ENCODE results near the gene SPPL2A. TPM values are rescaled to one million over a fixed set of nuclear protein-coding genes. Genes with fewer than 3 reads are reported as not detected.

SPPL2A gene
- total and polyA plus RNA-seq, 9 of the 15 experiments (the other 6 are each of a cell fraction or from before 2014, with no cell fraction given): 9.8 to 66.1 (median 38.0) TPM

- TF ChIP-seq TFE3 (CRISPR knock-in tag; IDR thresholded peaks at IDR 0.05) (no peak), ARID1B (IDR thresholded peaks at IDR 0.05) (peak; percentile 52; the same call in 1 of the 2 replicates), ATF3 (IDR thresholded peaks at IDR 0.05) (peak; percentile 85), ATF3 (CRISPR knock-in tag; conservative IDR thresholded peaks at IDR 0.05) (peak; percentile 70), RFX7 (CRISPR knock-in tag; IDR thresholded peaks at IDR 0.05) (no peak), SMAD2 (IDR thresholded peaks at IDR 0.05; ENCODE audit: low read depth, low read length) (no peak), MYC (IDR thresholded peaks at IDR 0.05; ENCODE audit: low read depth, low read length) (0 out of 2 replicates have a peak, but pooled peaks have one; percentile 16), MYC (CRISPR knock-in tag; IDR thresholded peaks at IDR 0.05; ENCODE audit: borderline replicate concordance, low read depth) (no peak), ZNF174 (CRISPR knock-in tag; IDR thresholded peaks at IDR 0.05) (no peak), SMARCC2 (IDR thresholded peaks at IDR 0.05; ENCODE audit: low read depth) (no peak), ZBTB40 (IDR thresholded peaks at IDR 0.05) (no peak), ZBTB40 (CRISPR knock-in tag; IDR thresholded peaks at IDR 0.05) (no peak)
These were observed 33.2 kb upstream of the SPPL2A start (continued) for GRCh38 chr15:50798684-50799083.
